CD1c-positive myeloid dendritic cell (primary cell): ENCODE data around the gene TBC1D16.

Experiments used
- DNase-seq: peaks from one replicate; pipeline ENCODE4 v3.0.0-alpha.2; 2016; ENCODE audit errors: extremely low spot score

Gene TBC1D16

GRCh38 chr17:80025796-80026195, 9.9 kb downstream of the TBC1D16 start:
- no peak for DNase-seq

GRCh38 chr17:80025140-80025539, 10.5 kb downstream of the TBC1D16 start:
- DNase-seq, result no peak

- no peak for DNase-seq
Observed at GRCh38 chr17:80024206-80024972, 11.3 kb downstream of the TBC1D16 start.

- DNase-seq, result no peak
Observed at GRCh38 chr17:80023481-80024205, 12.0 kb downstream of the TBC1D16 start.

DNA sequence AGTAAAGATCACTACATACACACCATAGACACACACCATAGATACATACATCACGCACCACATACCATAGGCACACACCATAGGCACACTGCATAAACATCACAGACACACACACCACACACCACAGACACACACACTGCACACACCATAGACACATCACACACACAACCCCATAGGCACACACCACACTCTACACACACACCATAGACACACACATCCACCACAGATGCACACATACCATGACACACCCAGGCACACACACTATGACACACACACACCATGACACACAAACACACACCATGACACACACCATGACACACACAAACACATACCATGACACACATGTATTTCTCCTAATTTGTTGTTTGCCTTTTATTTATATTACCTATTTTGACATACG, 14.1 kb downstream of the TBC1D16 start:
- no peak for DNase-seq

- DNase-seq, result no peak
Observed at GRCh38 chr17:80018917-80019651, 16.6 kb downstream of the TBC1D16 start.

- no peak for DNase-seq
Observed at GRCh38 chr17:80017226-80018010, 18.3 kb downstream of the TBC1D16 start.

DNA sequence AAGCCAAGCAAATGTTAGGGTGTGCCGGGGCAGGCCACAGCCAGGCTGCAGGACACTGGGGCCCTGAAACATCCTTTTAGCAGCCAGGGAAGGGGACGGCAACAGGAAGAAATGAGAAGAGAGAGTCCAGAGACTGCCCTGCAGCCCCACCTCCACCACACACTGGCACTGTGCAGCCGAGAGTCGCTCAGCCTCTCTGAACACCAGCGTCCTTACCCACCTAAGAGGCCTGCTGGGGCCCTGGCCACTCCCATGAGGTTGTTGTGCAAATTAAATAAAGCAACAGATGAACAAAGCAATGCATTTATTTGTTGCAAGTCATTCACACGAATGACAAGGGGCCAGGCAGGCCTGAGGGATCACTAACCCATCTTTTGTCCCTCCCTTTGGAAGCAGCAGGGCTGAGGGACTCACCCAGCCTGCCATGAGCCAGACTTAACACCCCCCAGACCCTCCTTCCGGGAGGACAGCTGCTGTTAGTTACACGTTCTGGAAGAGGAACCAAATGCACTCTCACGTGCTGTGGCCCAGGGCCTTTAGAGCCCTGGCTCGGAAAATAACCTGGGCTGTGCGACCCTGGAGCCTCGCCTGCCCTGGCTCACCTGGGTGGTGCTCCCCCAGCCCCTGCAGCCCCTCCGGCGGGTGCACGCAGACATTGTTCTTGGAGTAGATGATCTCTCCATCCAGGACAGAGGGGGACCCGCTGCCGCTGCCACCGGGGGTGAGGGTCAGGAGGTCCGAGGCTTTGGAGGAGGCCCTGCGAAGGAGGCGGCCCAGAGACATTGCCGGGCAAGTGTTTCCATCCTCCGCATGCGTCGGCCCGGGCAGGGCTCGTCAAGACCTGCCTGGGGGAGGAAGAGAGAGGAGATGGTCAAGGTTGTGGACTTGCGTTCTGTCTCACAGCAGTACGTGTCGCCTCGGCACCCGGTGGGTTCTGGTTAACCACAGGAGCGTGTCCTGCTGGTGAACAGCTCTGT, 22.6 kb downstream of the TBC1D16 start:
- DNase-seq, result no peak

DNA sequence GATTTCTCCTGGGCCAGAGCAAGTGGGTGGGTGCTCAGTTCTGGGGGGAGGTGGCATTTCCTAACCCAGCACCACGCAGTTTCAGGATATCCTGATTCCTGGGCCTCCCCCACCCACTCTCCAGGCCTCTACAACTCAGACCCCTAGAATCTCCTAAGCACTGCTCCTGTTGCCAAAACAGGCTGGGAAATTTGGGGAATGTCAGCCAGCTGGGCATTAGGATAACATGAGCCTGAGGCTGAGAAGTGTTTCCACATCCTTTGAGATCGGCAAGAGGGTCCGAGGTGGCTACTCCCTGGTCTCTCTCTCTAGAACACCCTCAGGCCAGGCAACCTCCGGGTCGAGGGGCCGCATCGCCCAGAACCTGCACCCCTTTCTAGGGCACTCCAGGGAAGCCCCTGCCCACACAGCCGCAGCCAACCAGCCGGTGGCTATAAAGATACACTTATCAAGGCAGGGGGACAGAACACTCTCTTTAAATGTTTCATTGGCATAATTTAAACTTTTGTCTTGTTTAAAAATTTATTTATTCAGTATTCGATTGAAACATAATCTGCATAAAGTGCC, 23.6 kb downstream of the TBC1D16 start:
- DNase-seq, result no peak

GRCh38 chr17:80010283-80010858, 25.3 kb downstream of the TBC1D16 start:
- no peak for DNase-seq

DNA sequence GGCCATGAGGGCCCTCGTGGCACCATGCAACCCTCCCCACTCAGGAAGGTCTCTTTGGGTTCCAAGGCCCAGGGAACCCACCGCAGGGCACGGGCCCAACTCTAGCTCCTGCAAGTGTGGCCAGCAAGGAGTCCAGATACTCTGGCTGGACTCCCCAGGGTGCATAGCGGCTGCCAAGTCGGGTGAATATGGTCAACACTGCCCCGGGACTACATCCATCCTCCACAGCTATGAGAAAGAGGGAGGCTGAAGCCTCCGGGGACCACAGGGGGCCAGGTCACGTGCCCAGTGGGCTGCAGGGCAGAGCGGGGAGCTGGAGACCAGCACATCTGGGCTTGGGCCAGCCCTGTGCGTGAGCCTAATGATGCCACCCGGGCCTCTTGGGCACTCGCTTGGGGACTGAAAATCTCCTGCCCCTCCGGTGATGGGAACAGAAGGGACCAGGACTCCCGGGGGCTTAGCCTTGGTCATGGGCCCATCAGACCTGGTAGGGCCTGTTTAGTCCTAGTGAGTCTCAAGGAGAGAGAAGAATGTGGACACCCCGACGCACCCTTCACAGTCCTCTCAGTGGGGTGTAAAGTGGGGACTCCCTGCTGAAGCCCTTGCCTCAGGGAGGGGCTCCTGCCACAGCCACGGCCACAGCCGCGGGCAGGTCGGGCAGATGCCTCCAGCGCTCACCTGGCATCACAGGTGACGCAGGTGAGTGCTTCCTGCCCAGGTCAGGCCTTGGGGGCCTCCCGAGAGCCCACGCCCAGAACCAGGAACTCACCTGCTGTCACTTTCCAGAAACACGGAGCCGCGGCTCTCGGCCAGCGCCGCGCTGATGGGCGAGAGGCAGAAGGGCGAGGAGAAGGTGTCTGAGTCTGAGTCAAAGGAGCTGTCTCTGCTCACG, 26.0 kb downstream of the TBC1D16 start:
- DNase-seq, result no peak

DNA sequence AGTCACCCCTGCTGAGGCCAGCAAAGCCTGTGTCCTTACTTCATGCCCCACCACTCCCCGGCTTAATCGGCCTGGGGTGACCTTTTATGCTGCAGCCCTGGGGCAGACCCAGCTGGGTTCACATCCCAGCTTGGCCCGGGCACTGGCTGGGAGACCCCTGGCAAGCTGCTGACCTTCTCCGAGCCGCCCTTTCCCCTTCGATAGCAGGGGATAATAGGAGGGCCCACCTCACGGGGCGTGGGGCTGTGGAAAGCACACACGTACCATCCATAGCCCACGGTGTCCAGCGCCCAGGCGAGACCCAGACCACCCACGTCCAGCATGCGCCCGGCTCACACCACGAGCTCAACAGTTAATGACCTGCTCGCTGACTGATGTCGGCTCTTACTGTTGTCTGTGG, 26.8 kb downstream of the TBC1D16 start:
- no peak for DNase-seq

GRCh38 chr17:80008383-80008840, 27.3 kb downstream of the TBC1D16 start:
- DNase-seq, result peak; percentile 79

DNA sequence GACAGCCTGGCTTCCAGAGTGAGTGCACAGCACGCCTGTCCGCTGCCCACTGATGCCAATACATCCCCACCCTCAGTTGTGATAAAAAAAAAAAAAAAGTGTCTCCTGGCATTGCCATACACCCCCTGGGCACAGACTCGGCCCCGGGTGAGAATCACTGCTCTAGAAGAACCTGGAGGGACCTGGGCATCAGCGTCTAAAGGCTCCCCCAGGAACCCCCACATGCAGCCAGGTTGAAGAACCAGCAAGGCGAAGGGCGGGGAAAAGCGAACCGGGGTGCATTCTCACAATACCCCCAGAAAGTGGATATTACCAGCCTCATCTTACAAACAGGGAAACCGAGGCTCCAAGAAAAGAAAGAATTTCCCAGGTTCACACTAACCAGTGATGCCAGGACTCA, 27.7 kb downstream of the TBC1D16 start:
- DNase-seq, result no peak

DNA sequence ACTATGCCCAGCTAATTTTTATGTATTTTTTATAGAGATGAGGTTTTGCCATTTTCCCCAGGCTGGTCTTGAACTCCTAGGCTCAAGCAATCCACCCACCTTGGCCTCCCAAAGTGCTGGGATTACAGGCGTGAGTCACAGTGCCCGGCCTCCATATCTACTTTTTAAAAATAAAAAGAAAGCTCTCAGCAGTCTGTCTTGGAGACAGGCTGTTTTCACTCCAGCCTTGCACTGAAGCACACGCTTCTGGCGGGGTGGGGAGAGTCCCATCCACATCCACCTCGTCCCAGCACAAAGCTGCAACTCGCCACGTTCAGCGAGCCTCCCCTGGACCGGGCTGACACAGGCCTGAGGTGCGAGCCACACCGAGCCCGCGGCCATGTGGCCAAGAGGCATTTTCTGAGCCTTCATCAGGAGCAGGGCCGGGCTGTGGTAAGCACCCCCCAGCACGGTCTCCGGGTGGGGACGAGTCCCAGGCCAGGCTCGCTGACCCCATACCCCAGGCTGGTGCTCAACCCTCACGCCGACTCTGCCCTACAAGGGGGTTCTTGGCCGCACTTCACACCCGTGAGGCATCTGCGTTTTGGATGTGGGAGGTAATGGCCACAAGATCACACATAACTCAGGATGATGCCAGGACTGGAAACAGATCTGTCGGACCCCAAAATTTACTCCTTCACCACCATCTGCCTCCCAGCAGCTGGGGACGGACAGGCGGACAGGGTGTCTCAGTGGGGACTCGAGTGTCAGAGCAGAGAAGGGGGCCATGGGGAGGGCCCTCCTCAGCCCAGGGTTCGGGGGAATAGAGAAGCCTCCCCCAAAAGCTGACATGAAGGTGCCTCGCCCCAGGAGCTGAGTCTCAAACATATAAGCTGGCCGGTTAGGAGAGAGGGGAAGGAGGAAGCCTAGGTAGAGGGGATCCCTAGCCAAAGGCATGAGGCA, 28.6 kb downstream of the TBC1D16 start:
- DNase-seq, result no peak

- no peak for DNase-seq
Observed at GRCh38 chr17:80006339-80006720, 29.3 kb downstream of the TBC1D16 start.
